Endothelial cell of umbilical vein (primary cell): ENCODE measurements around the gene LHFPL2. TPM values are rescaled to one million over a fixed set of nuclear protein-coding genes. Genes with fewer than 3 reads are reported as not detected.

ENCODE experiments used
- BruUV-seq: library from RNA; stranded (reverse); fragments of 400-500 nt; replicated peaks from 2 replicates; lab custom pipeline; 2021; lab: Mats Ljungman, UMichigan
- CTCF ChIA-PET: fragments of 300-600, 350-600 bp; sonication (Branson Sonifier 250); formaldehyde crosslinking; loops from one replicate; lab custom pipeline; 2021; ENCODE audit warnings: antibody characterized with exemption, inconsistent platforms; lab: Charles Lee
- POLR2A ChIA-PET: fragments of 300-600, 350-600 bp; sonication (Branson Sonifier 250); formaldehyde crosslinking; loops from one replicate; lab custom pipeline; 2021; ENCODE audit warnings: antibody characterized with exemption, inconsistent platforms; lab: Charles Lee
- DNase-seq: peaks from one replicate; pipeline ENCODE4 v3.0.0-alpha.2; 2011; ENCODE audit warnings: low read depth, low spot score
- FAIRE-seq: peaks from 2 replicates; lab custom pipeline; 2011; peaks lifted over from hg19 to GRCh38; lab: Jason Lieb, UNC
- H2AFZ ChIP-seq: 2 replicates; pipeline ENCODE4 v1.6.0; 2012; ENCODE audit warnings: low read depth, low read length, control low read depth, inconsistent platforms
- H3K27ac ChIP-seq: 2 replicates; pipeline ENCODE4 v1.5.1; 2011; ENCODE audit warnings: low read depth, mild to moderate bottlenecking, control low read depth, low read length, moderate library complexity; ENCODE audit not compliant: insufficient read depth
- H3K27me3 ChIP-seq, 2 experiments: 2 replicates each; pipeline versions ENCODE4 v1.6.0 to v1.6.1; 2011; ENCODE audit warnings: low read length in 2 of 2, mixed read lengths in 1 of 2; ENCODE audit not compliant: control insufficient read depth in 2 of 2, insufficient read depth in 2 of 2
- H3K36me3 ChIP-seq, 2 experiments: 2 replicates in 1 of 2; 3 replicates in 1 of 2; pipeline ENCODE4 v1.5.1; 2011; ENCODE audit warnings: low read length in 2 of 2, mild to moderate bottlenecking in 1 of 2, moderate library complexity in 1 of 2; ENCODE audit not compliant: control insufficient read depth in 2 of 2, insufficient read depth in 2 of 2; ENCODE audit errors: extremely low read depth in 1 of 2
- H3K4me1 ChIP-seq: 3 replicates; pipeline ENCODE4 v1.5.1; 2011; ENCODE audit warnings: mild to moderate bottlenecking, low read length; ENCODE audit not compliant: control insufficient read depth, insufficient read depth; ENCODE audit errors: extremely low read depth
- H3K4me2 ChIP-seq: 2 replicates; pipeline ENCODE4 v1.6.1; 2011; ENCODE audit warnings: low read length, control low read depth, mixed read lengths; ENCODE audit not compliant: insufficient read depth
- H3K4me3 ChIP-seq, 3 experiments: fragments of 200-600 bp in 1 of 3; sonication (generic), shearing (Covaris generic) in 1 of 3; replicated peaks in 1 of 3; 2 replicates each; pipeline ENCODE4 v1.5.1; 2011 to 2016; ENCODE audit warnings: control low read depth in 3 of 3, low read length in 3 of 3, mild to moderate bottlenecking in 2 of 3, inconsistent platforms in 1 of 3, low read depth in 1 of 3, moderate library complexity in 1 of 3; ENCODE audit not compliant: insufficient read depth in 1 of 3
- H3K79me2 ChIP-seq: 2 replicates; pipeline ENCODE4 v1.6.0; 2012; ENCODE audit warnings: low read length, inconsistent platforms; ENCODE audit not compliant: control insufficient read depth, insufficient read depth
- H3K9ac ChIP-seq: replicated peaks from 2 replicates; pipeline ENCODE3; 2011; ENCODE audit warnings: low read length, control low read depth; ENCODE audit not compliant: insufficient read depth; ENCODE audit errors: extremely low read depth
- H3K9me1 ChIP-seq: replicated peaks from 3 replicates; pipeline ENCODE4 v1.6.0; 2011; ENCODE audit warnings: mild to moderate bottlenecking, low read length; ENCODE audit not compliant: control insufficient read depth, insufficient read depth; ENCODE audit errors: extremely low read depth
- H3K9me3 ChIP-seq: replicated peaks from 2 replicates; pipeline ENCODE4 v1.5.1; 2012; ENCODE audit warnings: low read length, inconsistent platforms; ENCODE audit not compliant: control insufficient read depth, insufficient read depth
- H4K20me1 ChIP-seq: replicated peaks from 2 replicates; pipeline ENCODE3; 2011; ENCODE audit warnings: mild to moderate bottlenecking, low read length; ENCODE audit not compliant: control insufficient read depth, insufficient read depth; ENCODE audit errors: extremely low read depth
- CTCF ChIP-seq, 2 donors: IDR thresholded peaks; 1 replicate in 1 of 2; 2 replicates in 1 of 2; pipeline ENCODE4 v1.5.1; 2011; ENCODE audit warnings: low read length in 2 of 2, mild to moderate bottlenecking in 2 of 2, moderate library complexity in 2 of 2, control low read depth in 1 of 2, inconsistent platforms in 1 of 2, low read depth in 1 of 2; ENCODE audit not compliant: insufficient read depth in 1 of 2; ENCODE audit errors: extremely low read depth in 1 of 2
- EZH2 ChIP-seq: IDR thresholded peaks from 2 replicates; pipeline ENCODE4 v1.6.1; 2012; ENCODE audit warnings: borderline replicate concordance, low read depth, mild to moderate bottlenecking, moderate library complexity, low read length, inconsistent platforms; ENCODE audit not compliant: severe bottlenecking
- FOS ChIP-seq: IDR thresholded peaks from 2 replicates; pipeline ENCODE4 v1.6.1; 2011; ENCODE audit warnings: mild to moderate bottlenecking, low read length, moderate library complexity, borderline replicate concordance; ENCODE audit not compliant: insufficient read depth
- GATA2 ChIP-seq: IDR thresholded peaks from 2 replicates; pipeline ENCODE4 v1.7.0; 2011; ENCODE audit warnings: low read depth, mild to moderate bottlenecking, moderate library complexity, mixed read lengths, low read length; ENCODE audit not compliant: insufficient read length, insufficient read depth
- JUN ChIP-seq: IDR thresholded peaks from 2 replicates; pipeline ENCODE4 v1.6.1; 2011; ENCODE audit warnings: borderline replicate concordance, low read depth; ENCODE audit not compliant: insufficient read length, insufficient read depth
- MAX ChIP-seq: IDR thresholded peaks from 2 replicates; pipeline ENCODE4 v1.6.1; 2011; ENCODE audit not compliant: insufficient read depth, insufficient read length
- MYC ChIP-seq: IDR thresholded peaks from one replicate; pipeline ENCODE4 v1.6.1; 2011; ENCODE audit warnings: mild to moderate bottlenecking, low read depth, low read length
- POLR2A ChIP-seq: IDR thresholded peaks from 2 replicates; pipeline ENCODE4 v1.6.1; 2012; ENCODE audit warnings: low read depth, mild to moderate bottlenecking, control low read depth, low read length
- POLR2AphosphoS5 ChIP-seq: IDR thresholded peaks from 2 replicates; pipeline ENCODE4 v1.6.1; 2012; ENCODE audit warnings: low read depth, mild to moderate bottlenecking, control low read depth, low read length, moderate library complexity; ENCODE audit not compliant: insufficient read depth
- dilution Hi-C: fragments of 300-500 bp; cut with MboI; formaldehyde crosslinking; loops from one replicate; pipeline ENCODE4 v1.15.0; 2019; ENCODE audit warnings: low sequenced_read_pairs; ENCODE audit not compliant: extremely low pct_ligation_motif_present
- intact Hi-C: fragments of 100-400 bp; cut with micrococcal nuclease; formaldehyde crosslinking; loops from one replicate; pipeline ENCODE4 v1.10.0; 2022
- polyA plus RNA-seq, 4 experiments: library from polyadenylated mRNA; depleted of rRNA in 3 of 4; stranded (reverse) in 3 of 4; unstranded in 1 of 4; fragments of >200 nt; gene quantifications; 2 replicates each; pipeline versions ENCODE4 v1.2.1 to v1.2.3, GENCODE V29; 2011 to 2012; ENCODE audit warnings: missing spikeins in 1 of 4
- total RNA-seq: library from RNA; stranded (reverse); gene quantifications from 2 replicates; pipeline ENCODE4 v1.2.3, GENCODE V29; 2021

The LHFPL2 gene
- total and polyA plus RNA-seq, 2 donors (not counting 3 experiments of a cell fraction or from before 2014, with no cell fraction given): 9.6 to 36.3 TPM

GRCh38 chr5:78499485-78499884, 149.1 kb downstream of the LHFPL2 start:
- DNase-seq (no peak), FAIRE-seq (no peak)
- no peak overlapping the region for H2AFZ ChIP-seq
- no peak overlapping the region for H3K4me2 ChIP-seq
- no peak overlapping the region for H3K9ac ChIP-seq
- peaks cover 22% of the 10 kb centered on the region for H3K4me1 ChIP-seq
- intact Hi-C loops: no loop called here
- peaks cover 15% of the 10 kb centered on the region for H3K79me2 ChIP-seq
- H3K36me3 ChIP-seq: no peaks in the 10 kb centered on the region
- H3K9me1 ChIP-seq: no peaks in the 10 kb centered on the region
- no peak overlapping the region for H3K27ac ChIP-seq
- ChIA-PET CTCF (no interaction called here), POLR2A (no interaction called here)
- BruUV-seq: no TSS peak
- dilution Hi-C loops: no loop called here
- no peak overlapping the region for H3K4me3 ChIP-seq
- H3K27me3 ChIP-seq: no peaks in the 10 kb centered on the region
- TF ChIP-seq GATA2 (no peak), FOS (no peak), MAX (no peak), EZH2 (no peak), JUN (no peak), POLR2AphosphoS5 (no peak), MYC (no peak), POLR2A (no peak), CTCF (IDR thresholded peaks at IDR 0.05; ENCODE audit: extremely low read depth in 1 of 2, insufficient read depth in 1 of 2, low read depth in 1 of 2, low read length in 2 of 2) (no peak)
- H4K20me1 ChIP-seq: no peaks in the 10 kb centered on the region
- H3K9me3 ChIP-seq: no peaks in the 10 kb centered on the region
